SU-DHL-6 (cell line): ENCODE results near the gene BIK.

ENCODE experiments used
- H2AFZ ChIP-seq: fragments of 200-600 bp; sonication (generic); 2 replicates; pipeline ENCODE4 v1.6.1; 2014; ENCODE audit warnings: low read depth, mild to moderate bottlenecking, moderate library complexity, mixed read lengths, antibody characterized with exemption, low read length; ENCODE audit not compliant: severe bottlenecking
- H3F3A ChIP-seq: fragments of 200-600 bp; shearing (Covaris generic); 2 replicates; pipeline ENCODE4 v1.6.0; 2016; ENCODE audit warnings: antibody characterized with exemption, mild to moderate bottlenecking; ENCODE audit not compliant: insufficient read depth
- H3K27ac ChIP-seq: fragments of 200-600 bp; sonication (generic); 2 replicates; pipeline ENCODE4 v1.5.1; 2016; ENCODE audit warnings: low read depth, mild to moderate bottlenecking, low read length, moderate library complexity, mixed read lengths
- H3K27me3 ChIP-seq: fragments of 200-600 bp; sonication (generic), shearing (Covaris generic); 2 replicates; pipeline ENCODE4 v1.6.0; 2014; ENCODE audit warnings: mild to moderate bottlenecking, low read length
- H3K36me3 ChIP-seq: fragments of 200-600 bp; sonication (generic); 2 replicates; pipeline ENCODE4 v1.6.1; 2014; ENCODE audit warnings: mild to moderate bottlenecking, low read length, mixed read lengths
- H3K4me2 ChIP-seq: fragments of 300-600, 200-600 bp; shearing (Covaris generic), sonication (generic); 2 replicates; pipeline ENCODE4 v1.6.0; 2014; ENCODE audit warnings: low read length, low read depth, mild to moderate bottlenecking; ENCODE audit not compliant: poor library complexity, severe bottlenecking
- H3K4me3 ChIP-seq: fragments of 200-600 bp; sonication (generic); 2 replicates; pipeline ENCODE4 v1.5.1; 2014; ENCODE audit warnings: antibody characterized with exemption, low read length, mild to moderate bottlenecking, mixed read lengths; ENCODE audit not compliant: insufficient read depth, poor library complexity, severe bottlenecking
- H3K79me2 ChIP-seq: fragments of 200-600 bp; sonication (generic); 2 replicates; pipeline ENCODE4 v1.6.1; 2014; ENCODE audit warnings: mild to moderate bottlenecking, low read length, moderate library complexity; ENCODE audit not compliant: insufficient read depth
- H3K9ac ChIP-seq: fragments of 200-600 bp; sonication (generic); 2 replicates; pipeline ENCODE4 v1.7.0; 2014; ENCODE audit warnings: mild to moderate bottlenecking, low read length
- H3K9me2 ChIP-seq: fragments of 200-600 bp; sonication (generic); replicated peaks from 2 replicates; pipeline ENCODE4 v1.6.1; 2014; ENCODE audit warnings: low read length; ENCODE audit not compliant: insufficient read depth
- H3K9me3 ChIP-seq: fragments of 200-600 bp; sonication (generic); 2 replicates; pipeline ENCODE4 v1.6.1; 2014; ENCODE audit warnings: low read length, mixed read lengths; ENCODE audit not compliant: insufficient read depth
- H4K20me1 ChIP-seq: fragments of 200-600 bp; sonication (generic); 2 replicates; pipeline ENCODE4 v1.6.1; 2014; ENCODE audit warnings: low read depth, mild to moderate bottlenecking, antibody characterized with exemption, low read length, moderate library complexity, mixed read lengths
- EZH2phosphoT487 ChIP-seq: fragments of 200-600 bp; sonication (generic), shearing (Covaris generic); conservative IDR thresholded peaks from 2 replicates; pipeline ENCODE4 v1.6.1; 2018; ENCODE audit warnings: mild to moderate bottlenecking, antibody characterized with exemption, low read length, moderate library complexity, mixed read lengths
- TF ChIP-seq, protein P1 (sequence below): fragments of 200-600 bp; sonication (generic); IDR thresholded peaks from one replicate; pipeline ENCODE4 v1.5.1; 2017; ENCODE audit warnings: antibody characterized with exemption, mild to moderate bottlenecking, low read length, moderate library complexity; ENCODE audit not compliant: insufficient read depth, poor library complexity, severe bottlenecking

BIK gene

DNA sequence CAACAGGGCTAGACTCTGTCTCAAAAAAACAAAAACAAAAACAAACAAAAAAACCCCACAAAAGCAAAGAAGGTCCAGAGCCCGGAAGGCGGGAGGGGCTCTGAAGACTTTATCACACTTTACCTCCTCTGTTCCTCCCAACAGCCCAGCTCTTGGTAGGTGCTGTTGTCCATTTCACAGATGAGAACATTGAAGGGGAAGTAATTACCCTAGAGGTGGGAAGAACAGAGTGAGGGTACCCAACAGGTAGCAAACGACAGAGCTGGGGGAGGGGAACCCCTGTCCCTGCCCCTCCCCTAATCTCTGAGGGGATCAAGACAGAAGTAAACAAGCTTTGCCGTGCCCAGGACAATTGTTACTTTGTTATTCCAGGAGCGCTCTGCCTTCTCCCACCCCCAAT, 1.0 kb upstream of the BIK start:
- Histone ChIP-seq H3F3A (peaks cover 8% of the 10 kb centered on the region; the same call in 1 of the 2 replicates), H3K79me2 (no peaks in the 10 kb centered on the region), H3K4me2 (no peak overlapping the region), H3K27me3 (no peaks in the 10 kb centered on the region), H2AFZ (no peak overlapping the region), H3K27ac (no peak overlapping the region), H3K9me3 (no peaks in the 10 kb centered on the region), H3K4me3 (no peak overlapping the region), H3K9ac (no peak overlapping the region), H4K20me1 (no peaks in the 10 kb centered on the region), H3K36me3 (no peaks in the 10 kb centered on the region), H3K9me2 (no peaks in the 10 kb centered on the region)
- TF ChIP-seq, protein P1, sequence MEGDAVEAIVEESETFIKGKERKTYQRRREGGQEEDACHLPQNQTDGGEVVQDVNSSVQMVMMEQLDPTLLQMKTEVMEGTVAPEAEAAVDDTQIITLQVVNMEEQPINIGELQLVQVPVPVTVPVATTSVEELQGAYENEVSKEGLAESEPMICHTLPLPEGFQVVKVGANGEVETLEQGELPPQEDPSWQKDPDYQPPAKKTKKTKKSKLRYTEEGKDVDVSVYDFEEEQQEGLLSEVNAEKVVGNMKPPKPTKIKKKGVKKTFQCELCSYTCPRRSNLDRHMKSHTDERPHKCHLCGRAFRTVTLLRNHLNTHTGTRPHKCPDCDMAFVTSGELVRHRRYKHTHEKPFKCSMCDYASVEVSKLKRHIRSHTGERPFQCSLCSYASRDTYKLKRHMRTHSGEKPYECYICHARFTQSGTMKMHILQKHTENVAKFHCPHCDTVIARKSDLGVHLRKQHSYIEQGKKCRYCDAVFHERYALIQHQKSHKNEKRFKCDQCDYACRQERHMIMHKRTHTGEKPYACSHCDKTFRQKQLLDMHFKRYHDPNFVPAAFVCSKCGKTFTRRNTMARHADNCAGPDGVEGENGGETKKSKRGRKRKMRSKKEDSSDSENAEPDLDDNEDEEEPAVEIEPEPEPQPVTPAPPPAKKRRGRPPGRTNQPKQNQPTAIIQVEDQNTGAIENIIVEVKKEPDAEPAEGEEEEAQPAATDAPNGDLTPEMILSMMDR, result no peak
- no peak for TF ChIP-seq EZH2phosphoT487

DNA sequence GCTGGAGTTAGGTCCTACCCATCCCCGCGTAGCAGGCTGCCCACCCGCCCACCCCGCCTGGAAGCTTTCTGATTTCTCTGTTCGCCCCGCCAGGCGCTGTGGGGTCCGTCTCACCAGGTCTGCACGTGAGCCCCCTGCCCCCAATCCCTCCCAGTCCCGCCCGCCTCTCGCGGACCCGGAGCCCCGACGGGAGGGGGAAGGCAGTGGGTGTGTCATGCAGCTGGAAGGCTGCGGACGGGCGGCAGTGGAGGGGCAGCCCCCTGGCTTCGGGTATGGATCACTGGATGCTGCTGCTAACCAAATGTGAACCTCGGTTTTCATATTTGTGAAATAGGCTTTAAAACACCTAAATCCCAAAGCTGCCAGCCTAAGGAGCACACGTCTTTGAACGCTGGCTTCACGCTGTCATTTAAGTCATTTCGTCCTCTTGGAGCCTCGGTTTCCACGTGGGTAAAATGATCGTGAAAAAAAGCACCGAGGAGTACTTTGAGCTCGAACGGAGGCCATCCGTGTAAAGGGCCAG, 568 bp upstream of the BIK start:
- H3K9ac ChIP-seq, result no peak overlapping the region
- no peaks in the 10 kb centered on the region for H3K27me3 ChIP-seq
- H3K4me2 ChIP-seq, result peak overlapping the region; percentile 85
- H3K9me2 ChIP-seq, result no peaks in the 10 kb centered on the region
- no peaks in the 10 kb centered on the region for H3K9me3 ChIP-seq
- H3K27ac ChIP-seq, result no peak overlapping the region
- peak overlapping the region; percentile 46 for H3K4me3 ChIP-seq
- H3K79me2 ChIP-seq, result no peaks in the 10 kb centered on the region
- H2AFZ ChIP-seq, result no peak overlapping the region
- H4K20me1 ChIP-seq, result no peaks in the 10 kb centered on the region
- H3F3A ChIP-seq, result peaks cover 8% of the 10 kb centered on the region; the same call in 1 of the 2 replicates
- H3K36me3 ChIP-seq, result no peaks in the 10 kb centered on the region
- no peak for TF ChIP-seq EZH2phosphoT487
- TF ChIP-seq, protein P1, result no peak

DNA sequence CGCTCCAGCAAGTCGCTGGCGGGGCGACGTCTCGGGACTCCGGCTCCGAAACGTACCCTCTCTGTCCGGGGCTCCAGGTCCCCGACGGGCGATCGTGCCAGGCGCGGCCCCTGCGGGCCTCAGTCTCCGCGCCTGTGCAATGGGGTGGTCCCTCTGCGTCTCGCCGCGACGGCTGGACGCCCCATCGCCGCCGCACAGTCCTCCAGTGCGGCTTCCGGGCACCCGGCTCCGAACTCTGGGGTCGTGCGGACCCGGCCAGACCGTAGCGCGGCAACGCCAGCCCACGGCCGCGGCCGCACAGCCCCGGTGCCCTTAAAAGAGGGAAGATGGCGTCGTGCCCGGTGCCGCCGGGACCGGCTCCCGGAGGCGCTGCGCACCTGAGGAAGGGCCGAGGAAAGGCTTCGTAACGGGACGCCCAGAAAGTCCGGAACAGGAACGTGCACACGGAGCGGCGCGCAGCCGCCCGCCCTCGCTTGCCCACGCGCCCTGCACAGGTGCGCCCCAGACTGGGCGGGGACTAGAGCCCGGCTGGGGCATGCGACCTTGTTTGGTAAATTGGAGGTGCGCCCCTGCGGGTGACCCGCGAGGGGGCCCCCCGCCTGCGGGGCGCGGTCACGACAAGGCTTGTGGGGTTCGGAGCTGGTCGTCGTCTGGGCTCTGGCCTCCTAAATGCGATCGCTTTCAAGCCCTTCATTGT, 525 bp downstream of the BIK start:
- no peaks in the 10 kb centered on the region for H3K9me2 ChIP-seq
- H3K4me3 ChIP-seq, result peak overlapping the region; percentile 80
- H3K9ac ChIP-seq, result peak overlapping the region; percentile 80
- H3K27me3 ChIP-seq, result no peaks in the 10 kb centered on the region
- H3F3A ChIP-seq, result peaks cover 8% of the 10 kb centered on the region; the same call in 1 of the 2 replicates
- no peaks in the 10 kb centered on the region for H4K20me1 ChIP-seq
- no peaks in the 10 kb centered on the region for H3K9me3 ChIP-seq
- TF ChIP-seq, protein P1, result no peak
- no peak for TF ChIP-seq EZH2phosphoT487
- H3K79me2 ChIP-seq, result no peaks in the 10 kb centered on the region
- H2AFZ ChIP-seq, result peak overlapping the region; percentile 98
- H3K27ac ChIP-seq, result peak overlapping the region; percentile 14; the same call in 1 of the 2 replicates
- no peaks in the 10 kb centered on the region for H3K36me3 ChIP-seq
- peak overlapping the region; percentile 85 for H3K4me2 ChIP-seq
